GM18499 (cell line): ENCODE results near the gene PRR16.

ENCODE experiments used
- ATAC-seq: cut with Tn5 transposase; IDR thresholded peaks from one replicate; pipeline ENCODE4 v1.9.1; 2021; ENCODE audit warnings: moderate number of reproducible peaks; ENCODE audit not compliant: insufficient read depth, unreplicated experiment

The PRR16 gene

GRCh38 chr5:120512068-120512467, 48.0 kb downstream of the PRR16 start:
- no peak for ATAC-seq

DNA sequence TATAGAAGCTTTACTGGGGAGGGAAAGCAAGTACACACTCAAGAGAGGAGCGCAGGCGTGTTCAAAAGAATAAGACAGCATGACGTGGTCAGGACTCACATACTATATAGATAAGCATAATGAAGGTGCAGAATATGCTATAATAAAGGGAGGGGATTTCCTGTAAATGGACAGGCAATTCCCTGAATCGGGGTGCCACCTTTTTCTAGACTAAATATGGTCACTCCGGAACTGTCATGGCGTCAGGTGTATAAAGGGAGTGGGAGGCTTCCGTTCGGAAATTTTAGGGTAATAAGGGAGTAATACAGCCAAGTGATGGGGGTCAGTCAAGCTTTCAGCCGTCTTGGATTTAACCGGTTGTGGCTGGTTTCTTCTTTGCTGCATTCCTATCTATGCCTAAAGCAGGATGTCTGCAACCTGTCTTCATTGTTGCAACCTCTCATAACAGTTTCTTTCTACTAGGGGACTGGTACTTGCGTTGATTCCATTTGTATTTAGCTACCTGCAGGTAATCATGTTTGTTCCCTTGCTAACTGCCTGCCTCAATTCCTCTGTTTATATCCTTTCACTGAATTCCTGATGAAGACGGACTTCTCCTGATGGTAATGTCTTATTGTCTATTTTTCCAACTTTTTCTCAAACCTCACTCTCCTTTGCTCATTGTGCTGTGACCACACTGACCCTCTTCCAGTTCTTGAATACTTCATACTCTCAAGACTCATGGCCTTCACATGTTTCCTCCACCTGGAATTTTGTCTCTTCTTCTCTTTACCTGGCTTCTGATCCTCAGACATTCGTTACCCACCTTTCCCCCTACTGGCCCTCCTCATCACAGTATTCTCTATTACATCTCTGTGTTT, 48.9 kb downstream of the PRR16 start:
- no peak for ATAC-seq

DNA sequence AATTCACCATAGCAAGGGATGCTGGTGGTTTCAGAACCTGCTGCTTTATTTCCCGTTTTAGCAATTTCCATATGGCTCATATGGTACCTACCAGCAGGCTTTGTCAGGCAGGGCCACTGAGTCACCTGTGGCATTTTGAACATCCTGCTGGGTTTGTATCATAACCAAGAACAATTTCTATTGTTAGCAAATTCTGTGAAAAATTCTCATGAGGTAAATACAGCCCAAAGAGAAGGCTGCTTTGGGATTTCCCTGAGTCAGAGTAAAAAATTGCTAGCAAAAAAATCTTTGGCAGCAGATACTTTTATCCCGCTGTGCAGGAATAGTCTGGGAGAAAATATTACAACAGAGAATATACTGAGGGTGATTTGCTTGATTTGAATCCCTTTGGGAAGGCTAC, 52.7 kb downstream of the PRR16 start:
- ATAC-seq: no peak

- ATAC-seq: no peak
Observed at GRCh38 chr5:120517607-120518252, 53.6 kb downstream of the PRR16 start.

DNA sequence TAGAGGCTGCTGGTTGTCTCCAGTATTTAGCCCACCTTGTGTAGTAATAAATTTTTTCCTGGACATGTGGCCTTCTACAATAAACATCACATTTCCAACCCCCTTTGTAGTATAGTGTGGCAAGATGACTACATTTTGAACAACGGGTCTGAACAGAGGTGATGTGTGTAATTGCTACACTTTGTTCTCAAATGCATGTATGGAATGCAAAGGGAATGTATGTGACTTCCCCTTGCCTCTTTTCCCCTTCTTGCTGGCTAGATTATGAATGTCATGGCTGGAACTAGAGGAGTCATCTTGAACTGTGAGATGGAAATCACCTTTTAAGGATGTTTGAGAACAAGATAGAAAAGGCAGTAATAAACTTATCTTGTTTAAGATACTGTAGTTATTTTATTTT, 54.5 kb downstream of the PRR16 start:
- ATAC-seq: no peak

- no peak for ATAC-seq
Observed at GRCh38 chr5:120527251-120527650, 63.2 kb downstream of the PRR16 start.

GRCh38 chr5:120528609-120529008, 64.5 kb downstream of the PRR16 start:
- no peak for ATAC-seq

DNA sequence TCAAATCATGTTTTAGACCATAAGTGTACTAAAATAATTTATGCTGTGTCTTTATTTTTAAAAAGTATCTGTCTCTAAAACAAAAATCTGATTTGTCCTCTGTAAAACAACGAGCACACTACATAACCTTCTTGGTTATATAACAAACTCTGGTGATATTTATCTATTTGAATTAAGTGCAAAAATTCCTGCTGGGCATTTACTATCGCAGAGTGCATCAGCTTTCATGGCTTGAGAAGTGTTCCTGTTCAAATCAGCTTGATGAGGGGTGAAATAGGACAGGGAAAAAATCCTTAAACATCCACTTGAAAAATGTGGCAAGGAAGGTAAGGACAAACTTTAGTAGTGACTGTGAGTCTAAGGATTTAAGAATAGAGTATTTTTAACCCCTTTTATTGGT, 65.3 kb downstream of the PRR16 start:
- ATAC-seq: no peak

GRCh38 chr5:120531215-120531614, 67.1 kb downstream of the PRR16 start:
- no peak for ATAC-seq

GRCh38 chr5:120532835-120533234, 68.7 kb downstream of the PRR16 start:
- no peak for ATAC-seq

DNA sequence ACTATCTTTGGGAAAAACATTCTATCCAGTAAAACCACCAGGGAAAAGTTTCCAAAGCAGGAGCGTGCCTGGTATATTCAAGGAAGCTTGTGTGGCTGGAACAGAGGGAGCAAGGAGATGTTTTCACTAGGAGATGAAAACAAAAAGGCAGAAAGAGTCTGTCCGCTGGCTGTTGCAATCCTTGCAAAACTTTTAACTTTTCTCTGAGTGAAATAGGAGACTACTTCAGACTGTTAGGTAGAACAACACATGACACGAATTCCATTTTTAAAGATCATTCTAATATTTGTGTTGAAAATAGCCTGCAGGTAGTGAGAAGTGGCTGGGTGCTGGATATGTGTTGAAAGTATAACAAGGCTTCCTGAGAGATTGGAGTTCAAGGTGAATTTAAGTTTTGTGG, 69.5 kb downstream of the PRR16 start:
- no peak for ATAC-seq

DNA sequence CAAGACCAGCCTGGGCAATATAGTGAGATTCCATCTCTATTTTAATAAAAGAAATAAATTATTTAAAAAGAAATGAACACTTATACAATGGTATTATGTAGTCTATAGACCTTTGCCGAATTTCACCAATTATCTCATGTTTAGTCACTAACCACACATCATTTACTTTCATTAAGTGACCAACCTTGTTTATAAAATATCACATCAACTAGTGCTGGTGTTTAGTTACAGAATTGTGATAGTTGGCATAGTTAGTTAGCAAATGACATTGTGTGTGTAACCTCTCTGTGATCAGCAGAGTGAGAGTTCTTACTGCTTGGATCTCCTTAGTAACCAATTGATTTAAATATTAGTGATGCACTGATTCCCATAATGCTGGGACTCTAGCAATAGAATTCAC, 71.8 kb downstream of the PRR16 start:
- ATAC-seq: no peak

DNA sequence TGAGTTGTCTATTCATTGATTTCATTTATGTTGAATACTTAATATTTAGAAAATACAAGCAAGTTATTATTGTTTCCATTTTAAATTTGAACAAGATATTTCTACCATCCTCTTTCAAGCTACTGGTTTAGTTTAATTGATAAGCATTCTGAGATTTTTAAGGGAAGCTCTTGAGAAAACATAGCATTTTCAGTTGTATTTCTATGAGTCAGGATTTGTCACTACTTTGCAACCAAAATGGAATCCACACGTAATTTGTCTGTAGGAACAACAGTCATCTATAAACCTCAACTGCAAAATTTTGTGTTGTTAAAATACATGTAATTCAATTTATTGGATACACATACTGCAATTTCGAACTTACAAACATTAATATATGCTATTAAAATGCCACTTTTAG, 74.0 kb downstream of the PRR16 start:
- no peak for ATAC-seq

DNA sequence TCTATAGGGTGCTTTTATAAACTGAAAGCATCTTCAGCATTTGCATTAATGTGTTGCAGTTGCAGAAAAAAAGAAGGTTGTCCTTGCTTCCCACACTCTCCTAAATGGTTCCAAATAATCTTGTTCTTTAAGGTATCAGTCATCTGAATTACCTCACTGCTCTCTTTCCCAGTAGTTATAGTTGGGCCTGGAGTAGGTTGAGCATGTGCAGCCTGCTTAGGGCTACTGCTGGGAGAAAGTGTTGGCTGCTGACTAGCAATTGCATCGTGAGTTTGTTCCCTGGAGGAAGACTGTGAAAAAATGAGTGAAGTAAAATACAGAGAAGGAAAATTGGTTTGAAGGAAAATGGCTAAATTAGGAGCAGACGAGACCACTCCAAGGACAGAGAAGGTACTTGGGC, 74.5 kb downstream of the PRR16 start:
- no peak for ATAC-seq

DNA sequence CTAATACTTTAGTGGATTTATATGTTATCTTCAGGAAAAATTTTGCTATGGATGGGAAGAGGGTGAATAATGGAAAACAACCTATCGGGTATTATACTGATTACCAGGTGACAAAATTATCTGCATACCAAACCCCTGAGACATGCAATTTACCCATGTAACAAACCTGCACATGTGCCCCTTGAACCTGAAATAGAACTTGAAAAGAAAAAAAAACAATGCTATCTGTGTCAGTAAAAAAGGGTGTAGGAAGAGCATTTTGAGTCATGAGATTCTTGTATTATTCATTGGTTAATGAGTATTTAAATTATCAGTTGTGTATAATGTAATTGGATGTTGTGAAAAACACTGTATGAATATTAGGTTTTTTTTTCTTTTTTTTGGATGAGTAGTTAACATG, 75.4 kb downstream of the PRR16 start:
- no peak for ATAC-seq

GRCh38 chr5:120540097-120540496, 76.0 kb downstream of the PRR16 start:
- ATAC-seq: no peak

DNA sequence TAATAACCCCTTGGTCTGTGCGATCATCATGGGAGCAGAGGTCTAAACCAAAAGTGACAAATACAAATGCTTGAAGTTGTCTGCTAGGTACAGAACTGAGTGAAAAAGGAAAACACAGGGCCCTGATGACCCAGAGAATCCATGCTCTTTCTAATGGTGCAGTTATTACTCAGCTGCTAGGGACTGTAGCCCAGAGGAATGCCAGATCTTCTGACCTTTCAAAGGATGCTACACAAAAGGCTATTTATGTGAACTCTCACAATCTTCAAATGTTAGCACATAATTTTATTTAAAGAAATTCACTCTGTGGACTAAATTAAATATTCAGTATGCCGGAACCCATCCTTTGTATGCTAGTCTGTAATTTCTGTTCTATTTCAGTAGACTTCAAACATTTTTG, 79.9 kb downstream of the PRR16 start:
- no peak for ATAC-seq

DNA sequence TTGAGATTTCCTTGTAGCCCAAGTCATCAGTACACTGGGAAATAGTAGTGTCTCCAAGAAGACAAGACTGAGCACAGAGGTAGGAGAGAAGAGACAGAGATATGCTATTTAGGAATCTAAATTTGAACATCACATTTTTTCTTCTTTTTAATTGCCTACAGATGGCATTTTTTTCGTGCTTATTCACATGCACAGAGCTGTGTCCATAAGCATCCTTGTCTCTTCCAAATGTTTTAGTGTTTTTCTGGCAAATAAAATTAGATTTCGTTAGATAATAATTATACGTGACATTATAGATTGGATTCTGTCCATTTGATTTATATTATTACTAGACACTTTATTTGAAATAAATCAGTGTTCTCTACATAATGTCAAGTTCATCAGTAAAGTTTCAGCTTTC, 80.9 kb downstream of the PRR16 start:
- no peak for ATAC-seq

- ATAC-seq: no peak
Observed at GRCh38 chr5:120545951-120546350, 81.9 kb downstream of the PRR16 start.

- ATAC-seq: no peak
Observed at GRCh38 chr5:120546922-120547321, 82.8 kb downstream of the PRR16 start.

GRCh38 chr5:120550358-120550757, 86.3 kb downstream of the PRR16 start:
- ATAC-seq: no peak

DNA sequence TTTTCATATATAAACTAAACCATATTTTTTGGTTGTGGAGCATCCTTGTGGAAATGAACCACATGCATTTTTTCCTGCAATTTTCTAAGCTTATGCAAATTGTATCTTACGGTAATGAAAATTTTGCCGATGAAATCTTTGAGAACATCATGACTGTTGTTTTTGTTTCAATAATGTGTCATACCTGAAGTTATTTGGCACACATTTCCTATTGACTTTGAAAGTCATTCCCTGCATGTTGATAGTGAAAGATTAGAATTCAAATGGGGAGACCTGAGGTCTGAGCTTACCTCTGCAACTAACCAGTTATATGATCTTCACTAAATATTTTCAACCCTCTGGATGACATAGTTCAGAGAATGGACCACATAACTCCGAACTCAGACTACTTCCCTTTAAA, 88.5 kb downstream of the PRR16 start:
- ATAC-seq: no peak
